Omental fat pad (tissue), 4 donors: ENCODE data around the gene TTLL3. TPM values are rescaled to one million over a fixed set of nuclear protein-coding genes. Genes with fewer than 3 reads are reported as not detected.
A peak's percentile ranks its signal among the peaks of the same experiment; 100 is the strongest.

Experiments
- ATAC-seq: fragments of 150-250 bp; one replicate; pipeline ENCODE4 v1.9.1; 2016; ENCODE audit warnings: mild to moderate bottlenecking, moderate library complexity; ENCODE audit not compliant: low FRiP score
- DNase-seq: peaks from one replicate; pipeline ENCODE4 v3.0.0-alpha.2; 2019; ENCODE audit warnings: low spot score
- CTCF ChIP-seq, 3 donors: fragments of 450-650 bp; IDR thresholded peaks; one replicate each; pipeline ENCODE4 v1.5.1; 2016 to 2017; ENCODE audit warnings: antibody characterized with exemption in 3 of 3, mild to moderate bottlenecking in 3 of 3, moderate library complexity in 2 of 3
- total RNA-seq, 4 donors: library from RNA; depleted of rRNA; stranded (reverse); fragments of >200 nt; gene quantifications; one replicate each; pipeline ENCODE4 v1.1.0, GENCODE V29; 2016

The TTLL3 gene
- total RNA-seq, 4 donors from 2014 or later: 40.4 to 91.1 (median 54.7) TPM

GRCh38 chr3:9806688-9807589 lies 3.1 kb upstream of the TTLL3 start:
- ATAC-seq (no peak), DNase-seq (no peak)
- no peak for TF ChIP-seq CTCF (IDR thresholded peaks at IDR 0.05)

- no peak for TF ChIP-seq CTCF (IDR thresholded peaks at IDR 0.05)
Measured at GRCh38 chr3:9807981-9808344, 2.1 kb upstream of the TTLL3 start.

GRCh38 chr3:9808345-9809037 lies 1.6 kb upstream of the TTLL3 start:
- no peak for TF ChIP-seq CTCF (IDR thresholded peaks at IDR 0.05)
- no peak for ATAC-seq
- DNase-seq: no peak

More at GRCh38 chr3:9807981-9808344, 2.1 kb upstream of the TTLL3 start:
- ATAC-seq (no peak), DNase-seq (no peak)

- ATAC-seq: no peak
- TF ChIP-seq CTCF (IDR thresholded peaks at IDR 0.05): no peak
- DNase-seq: no peak
Measured at GRCh38 chr3:9809239-9809614, 835 bp upstream of the TTLL3 start.

- DNase-seq: no peak
- ATAC-seq: peak; percentile 20
- TF ChIP-seq CTCF (IDR thresholded peaks at IDR 0.05): no peak
Measured at GRCh38 chr3:9810433-9810770, 340 bp downstream of the TTLL3 start.

GRCh38 chr3:9810846-9811245 lies 784 bp downstream of the TTLL3 start:
- TF ChIP-seq CTCF (IDR thresholded peaks at IDR 0.05): no peak
- no peak for DNase-seq
- ATAC-seq: no peak
